Choroid plexus epithelial cell (primary cell): ENCODE measurements around the gene PCDHA11.

Source experiments
- DNase-seq: peaks from one replicate; pipeline ENCODE4 v3.0.0-alpha.2; 2010; ENCODE audit warnings: low read depth
- H3K4me3 ChIP-seq: 2 replicates; pipeline ENCODE4 v1.5.1; 2011; ENCODE audit warnings: low read depth, mild to moderate bottlenecking, control low read depth, low read length, moderate library complexity
- CTCF ChIP-seq: conservative IDR thresholded peaks from 2 replicates; pipeline ENCODE4 v1.5.1; 2011; ENCODE audit warnings: low read depth, mild to moderate bottlenecking, control low read depth, inconsistent platforms, low read length, moderate library complexity

PCDHA11 gene

GRCh38 chr5:140881889-140882590 is 13.3 kb downstream of the PCDHA11 start, which contains the start of gene PCDHA13:
Gene PCDHA13 (plus strand): TSS chr5:140882124. CDS start chr5:140882269, 145 bp downstream.
- TF ChIP-seq CTCF = no peak
- DNase-seq = no peak
- no peak within 1 kb of the TSS for H3K4me3 ChIP-seq

- no peak for DNase-seq
- TF ChIP-seq CTCF = no peak
- H3K4me3 ChIP-seq = no peak overlapping the region
These were observed 13.8 kb downstream of the PCDHA11 start for GRCh38 chr5:140882591-140882899.

GRCh38 chr5:140883373-140883772 is 14.6 kb downstream of the PCDHA11 start:
- DNase-seq = no peak
- no peak for TF ChIP-seq CTCF
- no peak overlapping the region for H3K4me3 ChIP-seq

- H3K4me3 ChIP-seq = no peak overlapping the region
- no peak for TF ChIP-seq CTCF
- no peak for DNase-seq
These were observed 15.4 kb downstream of the PCDHA11 start for GRCh38 chr5:140883927-140884697.

- no peak for TF ChIP-seq CTCF
These were observed 47.6 kb downstream of the PCDHA11 start for GRCh38 chr5:140916325-140916724.

More at GRCh38 chr5:140916325-140916724, 47.6 kb downstream of the PCDHA11 start:
- H3K4me3 ChIP-seq = no peak overlapping the region
- DNase-seq = no peak
